Esophagus squamous epithelium (tissue), 5 donors: ENCODE measurements around the gene COL4A6. TPM values are rescaled to one million over a fixed set of nuclear protein-coding genes. Genes with fewer than 3 reads are reported as not detected.

Source experiments
- DNase-seq: peaks from one replicate; lab custom pipeline; 2025; lab: John Stamatoyannopoulos, UW
- H3K27ac ChIP-seq, 4 donors: fragments of 200-600 bp; sonication (generic); one replicate each; pipeline ENCODE4 v1.5.1; 2016 to 2019; ENCODE audit warnings: mild to moderate bottlenecking in 1 of 4
- H3K27me3 ChIP-seq, 4 donors: fragments of 200-600 bp; sonication (generic); 1 replicate in 3 of 4; 2 replicates in 1 of 4; pipeline versions ENCODE4 v1.5.1 to v1.6.0; 2017 to 2021; ENCODE audit warnings: antibody characterized with exemption in 1 of 4
- H3K36me3 ChIP-seq, 3 donors: fragments of 200-600 bp; sonication (generic); one replicate each; pipeline ENCODE4 v1.5.1; 2016 to 2019
- H3K4me1 ChIP-seq, 3 donors: fragments of 200-600 bp; sonication (generic); one replicate each; pipeline ENCODE4 v1.5.1; 2017 to 2019
- H3K4me3 ChIP-seq, 4 donors: fragments of 200-600 bp; sonication (generic); 1 replicate in 3 of 4; 2 replicates in 1 of 4; pipeline ENCODE4 v1.5.1; 2016 to 2019; ENCODE audit warnings: mild to moderate bottlenecking in 2 of 4, moderate library complexity in 1 of 4
- H3K9me3 ChIP-seq, 3 donors: fragments of 200-600 bp; sonication (generic); one replicate each; pipeline ENCODE4 v1.5.1; 2016 to 2019
- CTCF ChIP-seq, 6 experiments: fragments of 450-650 bp in 4 of 6; fragments of 200-600 bp in 2 of 6; sonication (generic) in 2 of 6; IDR thresholded peaks; one replicate each; pipeline ENCODE4 v1.5.1; 2016 to 2019; ENCODE audit warnings: antibody characterized with exemption in 6 of 6, mild to moderate bottlenecking in 4 of 6, moderate library complexity in 4 of 6
- POLR2A ChIP-seq, 4 donors: fragments of 450-650 bp; IDR thresholded peaks; one replicate each; pipeline ENCODE4 v1.6.1; 2017; ENCODE audit warnings: antibody characterized with exemption in 4 of 4, mild to moderate bottlenecking in 4 of 4, moderate library complexity in 3 of 4
- WGBS, 2 donors: methylation state at CpG; one replicate each; pipeline ENCODE4 v1.1.5; 2018; 5-methylcytosine and 5-hydroxymethylcytosine counted together
- intact Hi-C: fragments of 100-400 bp; cut with DNase I; formaldehyde crosslinking; loops from one replicate; pipeline ENCODE4 v1.15.0; 2022
- total RNA-seq, 4 donors: library from RNA; depleted of rRNA; stranded (reverse); fragments of >200 nt; gene quantifications; one replicate each; pipeline ENCODE4 v1.1.0, GENCODE V29; 2016
- donor health status: DM: yes; HTN: yes; CAD: no.

COL4A6 gene
- total RNA-seq, 4 donors from 2014 or later: 1.1 to 6.5 (median 2.9) TPM

DNA sequence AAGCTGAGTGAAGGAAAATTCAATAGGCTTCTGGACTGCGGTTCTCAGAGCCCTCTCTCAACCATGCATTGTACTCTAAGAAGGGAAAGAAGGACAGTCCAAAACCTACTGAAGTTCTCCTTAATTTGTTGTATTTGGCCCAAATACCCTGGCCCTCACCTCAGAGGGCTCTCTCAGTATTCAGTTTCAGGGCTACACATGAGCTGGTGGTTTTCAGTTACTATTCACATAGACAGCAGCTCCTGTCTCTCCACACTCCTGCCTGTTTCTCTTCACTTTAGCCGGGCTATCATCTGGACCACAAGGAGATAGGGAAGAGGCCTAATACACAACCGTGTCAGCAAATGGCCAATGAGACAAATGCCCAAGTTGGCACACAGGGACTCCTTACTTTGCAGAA lies 280.6 kb downstream of the COL4A6 start:
- H3K36me3 ChIP-seq: peaks cover 0 to 20% (median 0%) of the 10 kb centered on the region in 3 donors
- intact Hi-C loops: no loop called here
- no peak overlapping the region for H3K4me3 ChIP-seq
- H3K27ac ChIP-seq: no peak overlapping the region
- WGBS, 2 donors: 76% methylated on average over 3 of the region's 3 CpGs; no CpG with 5 or more reads in 1 of the 2 donors
- no peaks in the 10 kb centered on the region for H3K9me3 ChIP-seq
- DNase-seq: no peak
- no peaks in the 10 kb centered on the region for H3K27me3 ChIP-seq
- H3K4me1 ChIP-seq: no peaks in the 10 kb centered on the region
- no peak for TF ChIP-seq POLR2A (IDR thresholded peaks at IDR 0.05)

- intact Hi-C loops: no loop called here
- Histone ChIP-seq H3K27ac (no peak overlapping the region), H3K36me3 (peaks cover 0 to 25% (median 0%) of the 10 kb centered on the region in 3 donors), H3K4me3 (no peak overlapping the region), H3K27me3 (no peaks in the 10 kb centered on the region), H3K4me1 (no peaks in the 10 kb centered on the region), H3K9me3 (no peaks in the 10 kb centered on the region)
- WGBS, 2 donors: 82% methylated on average over 2 of the region's 8 CpGs; no CpG with 5 or more reads in 1 of the 2 donors
- DNase-seq: no peak
- TF ChIP-seq POLR2A (IDR thresholded peaks at IDR 0.05) (no peak), CTCF (IDR thresholded peaks at IDR 0.05) (no peak)
These were observed 281.2 kb downstream of the COL4A6 start for GRCh38 chrX:108156934-108157466.

DNA sequence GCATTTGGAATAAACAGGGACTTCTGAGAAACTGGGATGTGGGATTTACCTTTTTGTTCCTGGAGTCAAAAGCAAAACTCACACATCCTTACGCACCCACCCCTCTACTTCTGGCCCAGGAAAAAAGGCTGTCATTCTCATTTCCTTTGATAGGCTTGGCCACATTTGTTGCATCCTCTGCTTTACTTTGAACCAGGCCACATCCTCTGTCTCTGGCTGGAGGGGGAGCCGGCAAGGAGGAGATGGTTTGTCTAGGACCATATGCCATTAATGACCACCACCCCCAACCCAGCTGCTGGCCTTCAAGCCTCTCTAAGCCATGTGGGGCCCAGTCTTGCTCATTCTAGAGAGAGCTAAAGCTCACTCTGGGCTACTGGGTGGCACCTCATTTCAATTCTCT lies 282.1 kb downstream of the COL4A6 start:
- Histone ChIP-seq H3K27ac (no peak overlapping the region), H3K36me3 (peaks cover 0 to 25% (median 0%) of the 10 kb centered on the region in 3 donors), H3K4me3 (no peak overlapping the region), H3K27me3 (no peaks in the 10 kb centered on the region), H3K9me3 (no peaks in the 10 kb centered on the region), H3K4me1 (no peaks in the 10 kb centered on the region)
- whole genome bisulfite sequencing, 2 donors: 79 to 100% methylated on average over 1 to 2 of the region's 2 CpGs
- intact Hi-C loops: no loop called here
- DNase-seq: no peak
- TF ChIP-seq POLR2A (IDR thresholded peaks at IDR 0.05): no peak
- no peak for TF ChIP-seq CTCF (IDR thresholded peaks at IDR 0.05)

DNA sequence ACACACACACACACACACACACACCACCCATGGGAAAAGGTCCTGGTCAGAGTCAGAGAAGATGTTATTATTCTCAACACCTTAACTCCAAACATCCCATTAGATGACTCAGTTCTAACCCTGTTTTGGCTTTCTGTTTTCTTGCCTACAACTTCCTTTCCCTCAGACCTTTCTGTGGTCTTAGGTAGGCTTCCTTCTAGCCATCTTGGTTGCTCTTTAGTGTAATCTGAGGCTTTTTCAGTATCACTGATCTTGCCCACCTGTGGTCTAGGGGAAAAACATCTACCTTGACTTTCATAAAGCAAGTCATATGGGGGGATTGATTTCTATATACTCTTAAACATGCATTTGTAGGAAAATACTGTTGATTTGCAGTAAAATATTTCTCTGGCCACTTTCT lies 289.7 kb downstream of the COL4A6 start:
- no peaks in the 10 kb centered on the region for H3K4me1 ChIP-seq
- no peak overlapping the region for H3K27ac ChIP-seq
- peaks cover 0 to 45% (median 0%) of the 10 kb centered on the region in 3 donors for H3K36me3 ChIP-seq
- TF ChIP-seq POLR2A (IDR thresholded peaks at IDR 0.05) (no peak), CTCF (IDR thresholded peaks at IDR 0.05) (no peak)
- no peaks in the 10 kb centered on the region for H3K9me3 ChIP-seq
- H3K27me3 ChIP-seq: no peaks in the 10 kb centered on the region
- DNase-seq: no peak
- H3K4me3 ChIP-seq: no peak overlapping the region
- intact Hi-C loops: no loop called here

DNA sequence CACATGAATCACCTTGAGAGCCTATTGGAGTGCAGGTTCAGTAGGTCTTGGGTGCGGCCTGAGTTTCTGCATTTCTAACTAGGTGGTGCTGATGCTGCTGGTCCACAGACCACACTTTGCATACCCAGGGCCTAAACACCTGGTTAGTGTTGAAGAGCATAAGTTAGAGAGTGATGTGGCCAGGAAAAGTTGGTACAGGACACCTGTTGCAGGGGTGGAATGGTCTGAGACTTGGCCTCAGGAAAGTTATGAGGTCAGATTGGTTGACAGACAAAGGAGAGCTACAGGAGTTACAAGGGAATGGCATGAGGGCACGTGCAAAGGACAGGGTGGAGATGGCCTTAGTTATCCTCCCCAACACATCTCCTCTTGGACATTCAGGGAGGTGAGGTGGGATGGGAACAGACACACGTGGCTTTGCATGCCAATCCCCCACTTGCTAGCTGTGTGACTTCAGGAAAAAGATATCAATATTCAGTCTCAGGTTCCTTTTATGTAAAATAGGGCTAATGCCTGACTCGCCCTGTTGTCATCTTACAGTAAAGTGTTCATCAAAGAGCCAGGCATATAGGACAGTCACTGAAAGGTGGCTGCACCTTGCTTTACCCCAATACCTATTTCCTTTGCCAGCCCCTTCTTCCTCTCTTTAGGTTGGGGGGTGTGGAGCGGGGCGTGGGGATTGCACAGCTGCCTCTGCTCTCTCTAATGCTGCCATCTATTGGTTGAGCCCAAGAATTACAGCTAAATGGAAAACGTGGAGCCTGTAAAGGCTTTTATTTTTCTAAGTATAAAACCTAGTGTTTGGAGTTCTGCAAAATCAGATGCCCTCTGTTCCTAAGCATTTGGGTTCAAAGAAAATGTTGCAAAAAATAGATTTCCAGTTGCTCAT lies 299.2 kb downstream of the COL4A6 start:
- peaks cover 0 to 68% (median 0%) of the 10 kb centered on the region in 3 donors for H3K36me3 ChIP-seq
- DNase-seq: no peak
- no peaks in the 10 kb centered on the region for H3K27me3 ChIP-seq
- no peak for TF ChIP-seq POLR2A (IDR thresholded peaks at IDR 0.05)
- peak in 1 of 6 experiments; percentile 13 for TF ChIP-seq CTCF (IDR thresholded peaks at IDR 0.05)
- H3K4me1 ChIP-seq: no peaks in the 10 kb centered on the region
- H3K9me3 ChIP-seq: no peaks in the 10 kb centered on the region
- no peak overlapping the region for H3K4me3 ChIP-seq
- WGBS, 2 donors: 41 to 83% methylated on average over 3 to 6 of the region's 7 CpGs
- intact Hi-C loops: no loop called here
- H3K27ac ChIP-seq: no peak overlapping the region
